HEK293 (cell line): Measurements from ENCODE around the gene LZIC.

Experiments
- CTCF ChIA-PET: fragments of 350-600 bp; formaldehyde crosslinking; extraction: SDS; loops from one replicate; lab custom pipeline; 2021; ENCODE audit warnings: antibody characterized with exemption; lab: Yijun Ruan, JAX
- POLR2A ChIA-PET: fragments of 300-600 bp; formaldehyde crosslinking; extraction: SDS; loops from one replicate; lab custom pipeline; 2020; ENCODE audit warnings: antibody characterized with exemption, inconsistent platforms; lab: Yijun Ruan, JAX
- H3K27ac ChIP-seq: fragments of 200-500 bp; sonication (Bioruptor generic); 2 replicates; pipeline ENCODE4 v1.5.1; 2014; ENCODE audit warnings: low read depth, low read length, control low read depth, inconsistent platforms; ENCODE audit errors: extremely low read depth
- H3K36me3 ChIP-seq, 2 experiments: fragments of 200-500 bp in 1 of 2; sonication (Bioruptor generic) in 1 of 2; 1 replicate in 1 of 2; 2 replicates in 1 of 2; pipeline ENCODE4 v1.5.1; 2014 to 2017; ENCODE audit warnings: inconsistent platforms in 2 of 2, low read length in 2 of 2; ENCODE audit not compliant: control insufficient read depth in 2 of 2, insufficient read depth in 1 of 2
- H3K4me1 ChIP-seq: fragments of 200-500 bp; sonication (Bioruptor generic); 2 replicates; pipeline ENCODE4 v1.5.1; 2014; ENCODE audit warnings: mild to moderate bottlenecking, low read length, inconsistent platforms; ENCODE audit not compliant: control insufficient read depth, insufficient read depth
- H3K4me3 ChIP-seq: 2 replicates; pipeline ENCODE4 v1.5.1; 2011; ENCODE audit warnings: low read depth, mild to moderate bottlenecking, control low read depth, low read length, moderate library complexity
- H3K9me3 ChIP-seq: fragments of 200-500 bp; sonication (Bioruptor generic); 2 replicates; pipeline ENCODE4 v1.5.1; 2014; ENCODE audit warnings: low read depth, low read length, inconsistent platforms; ENCODE audit not compliant: control insufficient read depth, insufficient read depth
- ZFP3 ChIP-seq: fragments of 450-650 bp; formaldehyde crosslinking; IDR thresholded peaks from 2 replicates; pipeline ENCODE4 v1.5.1; 2016; ENCODE audit warnings: low read depth, missing biosample characterization, missing genetic modification characterization
- ZIC2 ChIP-seq: fragments of 450-650 bp; formaldehyde crosslinking; IDR thresholded peaks from 2 replicates; pipeline ENCODE4 v1.5.1; 2016; ENCODE audit warnings: missing biosample characterization, missing genetic modification characterization
- ZNF148 ChIP-seq: fragments of 450-650 bp; formaldehyde crosslinking; IDR thresholded peaks from 2 replicates; pipeline ENCODE4 v1.5.0; 2017; ENCODE audit warnings: missing biosample characterization, missing genetic modification characterization, borderline replicate concordance
- ZNF211 ChIP-seq: fragments of 450-650 bp; formaldehyde crosslinking; IDR thresholded peaks from 2 replicates; pipeline ENCODE4 v1.5.1; 2016; ENCODE audit warnings: low read depth, missing biosample characterization, missing genetic modification characterization
- ZNF394 ChIP-seq: fragments of 450-650 bp; formaldehyde crosslinking; IDR thresholded peaks from 2 replicates; pipeline ENCODE4 v1.5.1; 2016; ENCODE audit warnings: missing biosample characterization, missing genetic modification characterization, mild to moderate bottlenecking, moderate library complexity, borderline replicate concordance
- ZNF423 ChIP-seq: fragments of 450-650 bp; formaldehyde crosslinking; IDR thresholded peaks from 2 replicates; pipeline ENCODE4 v1.5.1; 2016; ENCODE audit warnings: missing biosample characterization, missing genetic modification characterization
- ZNF513 ChIP-seq: fragments of 450-650 bp; IDR thresholded peaks from 2 replicates; pipeline ENCODE4 v1.5.1; 2018; ENCODE audit warnings: missing biosample characterization, missing genetic modification characterization
- ZNF837 ChIP-seq: fragments of 450-650 bp; formaldehyde crosslinking; IDR thresholded peaks from 2 replicates; pipeline ENCODE4 v1.5.1; 2016; ENCODE audit warnings: missing biosample characterization, missing genetic modification characterization

Gene LZIC

GRCh38 chr1:9882945-9883303 is 60.3 kb downstream of the LZIC start (continued):
- no peak for TF ChIP-seq ZNF513

GRCh38 chr1:9882296-9882944 is 60.8 kb downstream of the LZIC start:
- POLR2A ChIA-PET, result interaction anchor here (0.6 kb wide), 1 partner anchor 61 kb away, joined by 3 read pairs; no protein-coding TSS in a partner anchor
- no peak overlapping the region for H3K27ac ChIP-seq

GRCh38 chr1:9881838-9882249 is 61.3 kb downstream of the LZIC start:
- Histone ChIP-seq H3K4me1 (no peaks in the 10 kb centered on the region; the same call in 1 of the 2 replicates), H3K9me3 (no peaks in the 10 kb centered on the region), H3K36me3 (peaks cover 0 to 8% of the 10 kb centered on the region in 2 experiments; a peak in 1 of 3 replicates), H3K4me3 (no peak overlapping the region), H3K27ac (no peak overlapping the region)
- TF ChIP-seq ZNF148 (tag by site-specific recombination), result no peak
- peak; percentile 79 for TF ChIP-seq ZFP3 (tag by site-specific recombination)
- POLR2A ChIA-PET, result interaction anchor here (0.6 kb wide), 1 partner anchor 62 kb away, joined by 3 read pairs; no protein-coding TSS in a partner anchor
- CTCF ChIA-PET, result interaction anchor here (1.3 kb wide), 2 partner anchors 13 to 62 kb away, joined by 3 to 5 read pairs; partner anchors contain the start of genes LZIC and NMNAT1

More at GRCh38 chr1:9882296-9882944, 60.8 kb downstream of the LZIC start:
- CTCF ChIA-PET, result interaction anchor here (1.3 to 3.4 kb wide), 3 partner anchors 7 to 61 kb away, joined by 3 to 16 read pairs (median 4); partner anchors contain the start of genes LZIC and NMNAT1
- H3K4me1 ChIP-seq, result no peaks in the 10 kb centered on the region; the same call in 1 of the 2 replicates
- no peaks in the 10 kb centered on the region for H3K9me3 ChIP-seq
- peaks cover 0 to 11% of the 10 kb centered on the region in 2 experiments; a peak in 1 of 3 replicates for H3K36me3 ChIP-seq
- H3K4me3 ChIP-seq, result no peak overlapping the region
- TF ChIP-seq ZNF394 (tag by site-specific recombination), result peak; percentile 34; the same call in 1 of the 2 replicates
- peak; percentile 80 for TF ChIP-seq ZIC2
- TF ChIP-seq ZNF211 (tag by site-specific recombination), result no peak
- no peak for TF ChIP-seq ZNF423 (tag by site-specific recombination)
- no peak for TF ChIP-seq ZNF837
